HG03571 (cell line): ENCODE measurements around the gene SMYD1.

Source experiments
- ATAC-seq: cut with Tn5 transposase; IDR thresholded peaks from one replicate; pipeline ENCODE4 v1.9.1; 2021; ENCODE audit not compliant: unreplicated experiment

The SMYD1 gene

GRCh38 chr2:88139203-88139702, 71.6 kb downstream of the SMYD1 start:
- no peak for ATAC-seq

GRCh38 chr2:88139804-88140203, 72.2 kb downstream of the SMYD1 start:
- no peak for ATAC-seq

GRCh38 chr2:88141952-88142351, 74.3 kb downstream of the SMYD1 start:
- no peak for ATAC-seq

GRCh38 chr2:88144271-88144670, 76.6 kb downstream of the SMYD1 start:
- ATAC-seq, result no peak

- no peak for ATAC-seq
Observed at GRCh38 chr2:88144914-88145497, 77.4 kb downstream of the SMYD1 start.

GRCh38 chr2:88146590-88146989, 79.0 kb downstream of the SMYD1 start:
- ATAC-seq, result no peak

GRCh38 chr2:88147145-88147544, 79.5 kb downstream of the SMYD1 start:
- ATAC-seq, result no peak

- no peak for ATAC-seq
Observed at GRCh38 chr2:88148929-88149438, 81.4 kb downstream of the SMYD1 start.

GRCh38 chr2:88159481-88159880, 91.9 kb downstream of the SMYD1 start:
- no peak for ATAC-seq

- ATAC-seq, result no peak
Observed at GRCh38 chr2:88159955-88160415, 92.4 kb downstream of the SMYD1 start.

GRCh38 chr2:88160517-88160916, 92.9 kb downstream of the SMYD1 start:
- ATAC-seq, result no peak

GRCh38 chr2:88161446-88162244, 94.0 kb downstream of the SMYD1 start:
- ATAC-seq, result no peak
